ENCODE data around the gene MRPL54.

DNA sequence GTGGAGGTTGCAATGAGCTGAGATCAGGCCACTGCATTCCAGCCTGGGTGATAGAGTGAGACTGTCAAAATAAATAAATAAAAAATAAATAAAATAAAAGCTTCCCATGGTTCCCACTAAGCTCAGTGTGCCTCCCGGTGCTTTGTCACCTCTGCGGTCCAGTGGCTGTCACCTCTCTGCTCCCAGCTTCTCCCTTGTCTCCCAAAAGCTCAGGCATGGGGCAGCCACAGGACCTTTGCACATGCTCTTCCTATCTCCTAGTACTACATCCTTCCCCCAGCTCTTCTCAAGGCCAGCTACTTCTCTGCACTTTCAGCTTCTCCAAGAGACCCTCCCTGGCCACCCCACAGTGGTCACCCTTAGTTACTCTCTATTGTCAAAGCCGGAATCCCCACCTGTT is 31.3 kb downstream of the MRPL54 start:
- TF ChIP-seq CTCF (IDR thresholded peaks at IDR 0.05) (no peak), EZH2 (IDR thresholded peaks at IDR 0.05) (no peak), EZH2phosphoT487 (IDR thresholded peaks at IDR 0.05) (no peak)
